ENCODE measurements around the gene MYH9. TPM values are rescaled to one million over a fixed set of nuclear protein-coding genes. Genes with fewer than 3 reads are reported as not detected.

MYH9 gene
- total RNA-seq, 4 donors from 2014 or later: 284 to 323 (median 294) TPM

- Histone ChIP-seq H3K9me3 (no peaks in the 10 kb centered on the region), H3K27me3 (no peaks in the 10 kb centered on the region), H3K4me3 (no peak overlapping the region), H3K4me1 (peaks cover 23% of the 10 kb centered on the region), H3K36me3 (no peaks in the 10 kb centered on the region), H3K27ac (peak overlapping the region; percentile 11)
- TF ChIP-seq, protein P1, sequence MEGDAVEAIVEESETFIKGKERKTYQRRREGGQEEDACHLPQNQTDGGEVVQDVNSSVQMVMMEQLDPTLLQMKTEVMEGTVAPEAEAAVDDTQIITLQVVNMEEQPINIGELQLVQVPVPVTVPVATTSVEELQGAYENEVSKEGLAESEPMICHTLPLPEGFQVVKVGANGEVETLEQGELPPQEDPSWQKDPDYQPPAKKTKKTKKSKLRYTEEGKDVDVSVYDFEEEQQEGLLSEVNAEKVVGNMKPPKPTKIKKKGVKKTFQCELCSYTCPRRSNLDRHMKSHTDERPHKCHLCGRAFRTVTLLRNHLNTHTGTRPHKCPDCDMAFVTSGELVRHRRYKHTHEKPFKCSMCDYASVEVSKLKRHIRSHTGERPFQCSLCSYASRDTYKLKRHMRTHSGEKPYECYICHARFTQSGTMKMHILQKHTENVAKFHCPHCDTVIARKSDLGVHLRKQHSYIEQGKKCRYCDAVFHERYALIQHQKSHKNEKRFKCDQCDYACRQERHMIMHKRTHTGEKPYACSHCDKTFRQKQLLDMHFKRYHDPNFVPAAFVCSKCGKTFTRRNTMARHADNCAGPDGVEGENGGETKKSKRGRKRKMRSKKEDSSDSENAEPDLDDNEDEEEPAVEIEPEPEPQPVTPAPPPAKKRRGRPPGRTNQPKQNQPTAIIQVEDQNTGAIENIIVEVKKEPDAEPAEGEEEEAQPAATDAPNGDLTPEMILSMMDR (IDR thresholded peaks at IDR 0.05): no peak
- WGBS: 79% methylated on average over 14 of the region's 14 CpGs
- DNase-seq (ENCODE audit: low spot score in 2 of 2): peak; percentile 39 to 65
Observed at GRCh38 chr22:36259615-36260300, 128.0 kb downstream of the MYH9 start.

- no peak overlapping the region for H3K4me3 ChIP-seq
- peak overlapping the region; percentile 11 for H3K27ac ChIP-seq
- H3K9me3 ChIP-seq: no peaks in the 10 kb centered on the region
- peak in 1 of 2 donors; percentile 61 for DNase-seq (ENCODE audit: low spot score in 2 of 2)
- no peaks in the 10 kb centered on the region for H3K36me3 ChIP-seq
- TF ChIP-seq POLR2A (IDR thresholded peaks at IDR 0.05) (no peak), POLR2AphosphoS5 (IDR thresholded peaks at IDR 0.05) (no peak), EP300 (IDR thresholded peaks at IDR 0.05) (no peak)
- TF ChIP-seq, protein P1 (IDR thresholded peaks at IDR 0.05): no peak
- H3K27me3 ChIP-seq: no peaks in the 10 kb centered on the region
- WGBS: 61% methylated on average over 16 of the region's 16 CpGs
- H3K4me1 ChIP-seq: peaks cover 29% of the 10 kb centered on the region
Observed at GRCh38 chr22:36258701-36259614, 128.8 kb downstream of the MYH9 start.

- Histone ChIP-seq H3K27me3 (no peaks in the 10 kb centered on the region), H3K9me3 (no peaks in the 10 kb centered on the region), H3K36me3 (no peaks in the 10 kb centered on the region), H3K4me3 (no peak overlapping the region), H3K4me1 (peaks cover 35% of the 10 kb centered on the region), H3K27ac (no peak overlapping the region)
- peak in 1 of 2 donors; percentile 53 for DNase-seq (ENCODE audit: low spot score in 2 of 2)
- WGBS: 80% methylated on average over 13 of the region's 13 CpGs
- TF ChIP-seq POLR2A (IDR thresholded peaks at IDR 0.05) (no peak), POLR2AphosphoS5 (IDR thresholded peaks at IDR 0.05) (no peak), EP300 (IDR thresholded peaks at IDR 0.05) (no peak)
- TF ChIP-seq, protein P1 (IDR thresholded peaks at IDR 0.05): no peak
Observed at GRCh38 chr22:36257948-36258670, 129.7 kb downstream of the MYH9 start.

DNA sequence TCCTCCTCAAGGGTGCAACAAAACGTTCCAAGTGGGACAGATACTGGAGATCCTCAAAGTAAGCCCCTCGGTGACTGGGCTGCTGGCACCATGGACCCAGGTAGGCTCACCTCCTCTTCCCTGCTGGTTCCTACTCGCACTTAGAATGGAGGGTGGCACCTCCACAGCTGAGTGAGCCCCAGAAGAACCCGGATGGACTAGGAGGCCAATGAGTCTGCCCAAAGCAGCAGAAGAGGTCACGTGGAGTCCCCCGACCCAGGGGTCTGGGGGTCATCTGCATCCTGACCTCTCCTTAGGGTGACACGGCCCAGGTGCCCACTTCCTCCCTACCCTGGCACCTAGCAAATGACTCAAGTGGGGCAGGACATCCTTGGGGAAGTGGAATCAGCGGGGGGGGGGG, 130.5 kb downstream of the MYH9 start:
- 81% methylated on average over 7 of the region's 8 CpGs for WGBS
- Histone ChIP-seq H3K9me3 (no peaks in the 10 kb centered on the region), H3K36me3 (no peaks in the 10 kb centered on the region), H3K27me3 (no peaks in the 10 kb centered on the region), H3K4me3 (no peak overlapping the region), H3K4me1 (peaks cover 42% of the 10 kb centered on the region), H3K27ac (no peak overlapping the region)
- peak in 1 of 2 donors; percentile 53 for DNase-seq (ENCODE audit: low spot score in 2 of 2)
- TF ChIP-seq, protein P1 (IDR thresholded peaks at IDR 0.05): no peak
- TF ChIP-seq POLR2A (IDR thresholded peaks at IDR 0.05): no peak
- TF ChIP-seq POLR2AphosphoS5 (IDR thresholded peaks at IDR 0.05): no peak
- TF ChIP-seq EP300 (IDR thresholded peaks at IDR 0.05): no peak
